Epithelial cell of prostate (primary cell): ENCODE data around the gene ZFHX3.

Experiments used
- DNase-seq: peaks from one replicate; pipeline ENCODE4 v3.0.0-alpha.2; 2011; ENCODE audit warnings: low read depth, low spot score
- H3K27ac ChIP-seq: fragments of 450-650 bp; 2 replicates; pipeline ENCODE4 v1.5.1; 2017; ENCODE audit warnings: mild to moderate bottlenecking

ZFHX3 gene

DNA sequence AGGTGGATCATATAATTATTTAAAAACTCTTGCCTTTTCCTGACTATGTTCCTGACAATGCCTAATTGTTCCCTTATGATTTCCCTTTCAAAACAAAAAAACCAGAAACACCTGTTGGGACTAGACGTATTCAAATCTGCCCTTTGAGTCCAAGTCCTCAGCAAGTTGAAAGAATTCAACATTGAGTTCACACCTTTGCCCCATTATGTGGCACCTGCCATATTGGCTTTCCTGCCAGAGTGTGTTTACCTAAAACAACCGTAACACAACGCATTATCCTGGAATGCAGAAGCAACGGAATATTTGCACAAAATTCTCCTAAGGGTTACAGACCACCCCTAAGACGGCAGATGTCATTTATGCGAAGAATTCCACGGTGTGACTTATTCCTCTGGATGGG, 105.9 kb downstream of the ZFHX3 start:
- no peak for DNase-seq
- no peak overlapping the region for H3K27ac ChIP-seq

GRCh38 chr16:72940886-72941285, 107.0 kb downstream of the ZFHX3 start:
- no peak for DNase-seq
- no peak overlapping the region for H3K27ac ChIP-seq

- peak overlapping the region; percentile 61 for H3K27ac ChIP-seq
Observed at GRCh38 chr16:72939247-72939646, 108.7 kb downstream of the ZFHX3 start.

GRCh38 chr16:72938795-72939164, 109.1 kb downstream of the ZFHX3 start:
- no peak for DNase-seq
- H3K27ac ChIP-seq = peak overlapping the region; percentile 61

More at GRCh38 chr16:72939247-72939646, 108.7 kb downstream of the ZFHX3 start:
- DNase-seq = no peak

GRCh38 chr16:72937916-72938794, 109.8 kb downstream of the ZFHX3 start:
- no peak for DNase-seq
- peak overlapping the region; percentile 61 for H3K27ac ChIP-seq

GRCh38 chr16:72937360-72937759, 110.6 kb downstream of the ZFHX3 start:
- no peak for DNase-seq
- H3K27ac ChIP-seq = no peak overlapping the region

DNA sequence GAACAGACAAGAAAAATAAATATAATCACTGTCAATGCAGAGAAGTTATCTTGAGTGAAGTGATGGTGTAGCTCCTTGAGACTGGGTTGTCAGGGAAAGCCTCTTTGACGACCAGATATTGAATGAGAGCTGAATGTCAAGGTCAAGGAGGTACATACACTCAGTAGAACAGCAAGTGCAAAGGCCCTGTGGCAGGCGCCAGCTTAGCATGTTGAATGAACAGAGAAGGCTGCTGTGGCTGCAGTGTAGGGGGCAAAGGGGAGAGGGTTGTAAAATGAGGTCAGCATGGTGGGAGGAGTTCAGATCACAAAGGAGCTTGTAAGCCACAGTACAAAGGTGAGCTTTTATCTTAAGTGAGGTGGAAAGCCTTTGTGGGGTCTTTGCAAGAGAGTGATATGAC, 111.5 kb downstream of the ZFHX3 start:
- DNase-seq = no peak
- H3K27ac ChIP-seq = no peak overlapping the region

DNA sequence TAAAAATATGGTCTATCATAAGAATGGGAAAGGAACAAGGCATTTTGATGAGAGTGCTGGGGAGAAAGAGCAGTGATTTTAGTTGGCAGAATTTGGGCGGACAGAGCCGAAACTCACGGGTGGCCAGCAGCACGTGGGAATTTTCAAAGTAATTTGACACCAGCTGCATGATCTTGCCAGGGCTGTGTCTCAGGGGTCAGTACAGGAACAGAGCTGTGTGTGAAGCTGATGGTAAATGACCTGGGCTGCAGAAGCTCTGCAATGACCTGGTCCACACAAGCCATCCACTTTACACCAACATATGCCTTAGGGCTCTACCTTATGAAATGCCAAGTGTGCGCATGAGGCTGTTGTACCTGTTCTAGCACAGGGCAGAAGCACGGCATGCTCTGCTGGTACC, 112.0 kb downstream of the ZFHX3 start:
- no peak overlapping the region for H3K27ac ChIP-seq
- no peak for DNase-seq

GRCh38 chr16:72934636-72935403, 113.1 kb downstream of the ZFHX3 start:
- no peak for DNase-seq
- H3K27ac ChIP-seq = no peak overlapping the region

DNA sequence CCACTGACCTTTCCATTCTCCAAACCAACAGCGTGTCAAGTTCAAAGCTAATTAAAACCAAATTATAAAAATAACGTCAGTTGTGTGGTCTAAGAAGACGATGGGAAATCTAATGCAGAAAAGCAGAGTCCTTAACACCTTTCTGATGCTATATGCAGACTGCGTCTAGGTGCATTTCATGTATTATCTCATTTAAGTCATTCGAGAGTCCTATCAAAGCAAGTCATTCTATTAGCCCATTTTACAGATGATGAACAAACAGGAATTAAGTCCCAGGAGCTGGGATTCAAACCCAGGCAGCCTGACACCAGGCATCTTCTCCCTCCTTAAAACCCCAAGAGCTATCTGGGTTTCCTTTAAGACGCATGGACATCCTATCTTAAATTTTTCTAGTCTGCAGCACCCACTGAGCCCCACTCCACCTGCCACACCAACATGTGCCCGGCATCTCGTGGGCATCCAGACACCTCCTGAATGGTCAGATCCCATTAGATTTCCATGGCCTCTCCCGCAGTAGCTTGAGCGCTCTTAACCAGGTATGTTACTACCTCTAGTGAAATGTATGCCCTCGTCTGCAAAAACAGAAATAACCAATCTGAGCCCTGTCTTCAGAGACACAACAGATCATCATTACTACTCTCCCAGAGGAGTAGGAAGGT, 115.1 kb downstream of the ZFHX3 start:
- no peak overlapping the region for H3K27ac ChIP-seq
- DNase-seq = no peak

DNA sequence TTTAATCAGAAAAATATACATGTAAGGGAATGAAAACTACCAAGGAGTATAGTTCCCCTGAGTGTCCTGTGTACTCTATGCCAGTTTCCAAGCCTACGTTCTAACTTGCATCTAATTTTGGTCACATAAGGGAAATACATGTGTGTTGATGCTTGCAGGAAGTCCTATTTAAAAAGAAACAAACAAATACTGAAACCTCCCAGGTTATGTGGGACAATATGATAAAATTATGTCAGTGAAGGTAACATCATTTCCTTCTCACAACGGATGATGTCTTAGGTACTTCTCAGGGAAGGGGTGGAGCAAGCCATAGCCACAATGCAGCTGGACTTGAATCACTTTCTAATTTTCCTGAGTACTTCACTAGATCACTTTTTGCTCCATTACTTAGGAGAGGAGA, 115.9 kb downstream of the ZFHX3 start:
- DNase-seq = no peak
- no peak overlapping the region for H3K27ac ChIP-seq

GRCh38 chr16:72930396-72930795, 117.5 kb downstream of the ZFHX3 start:
- no peak overlapping the region for H3K27ac ChIP-seq
- no peak for DNase-seq

GRCh38 chr16:72928090-72928981, 119.6 kb downstream of the ZFHX3 start:
- no peak overlapping the region for H3K27ac ChIP-seq
- no peak for DNase-seq

GRCh38 chr16:72927199-72928089, 120.5 kb downstream of the ZFHX3 start:
- H3K27ac ChIP-seq = peak overlapping the region; percentile 25
- DNase-seq = peak; percentile 90

DNA sequence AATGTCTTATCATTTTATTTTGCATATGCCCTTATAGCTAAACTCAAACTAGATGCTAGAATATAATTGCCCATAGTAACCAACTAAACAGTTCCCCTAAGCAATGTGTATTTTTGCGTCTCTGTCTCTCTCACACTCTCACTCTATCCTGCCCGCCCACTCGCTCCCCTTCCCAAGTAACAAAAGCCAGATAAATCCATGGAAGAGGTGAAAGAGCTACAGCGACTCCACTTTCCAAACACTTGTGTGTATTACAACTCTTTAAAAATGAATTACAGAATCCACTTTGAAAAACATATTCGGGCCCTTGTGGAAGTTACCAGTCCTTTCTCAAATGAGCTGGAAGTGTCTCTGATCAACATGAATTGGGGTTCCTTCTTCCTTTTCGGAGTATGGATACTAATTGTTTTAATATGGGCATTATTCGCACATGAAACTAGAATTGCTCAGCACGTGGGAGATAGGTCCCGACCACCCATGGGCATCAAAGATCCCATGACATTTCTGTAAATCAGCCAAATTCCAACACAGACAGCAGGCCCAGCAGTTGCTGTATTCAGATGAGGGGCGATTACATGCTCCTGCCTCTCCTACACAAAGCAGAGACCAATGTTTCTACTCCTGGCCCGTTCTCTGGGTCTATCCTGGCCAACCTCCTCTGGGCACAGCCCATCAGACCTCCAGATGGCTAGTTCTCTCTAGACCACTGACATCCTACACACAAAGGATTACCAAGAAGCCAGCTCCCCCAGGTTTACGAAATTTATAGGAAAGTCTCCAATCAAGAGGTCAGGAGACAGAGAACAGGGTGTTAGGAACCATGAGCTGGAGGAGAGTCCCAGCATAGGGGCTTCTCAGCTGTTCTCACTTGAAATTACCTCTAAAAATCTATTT, 121.5 kb downstream of the ZFHX3 start:
- no peak for DNase-seq
- no peak overlapping the region for H3K27ac ChIP-seq

- DNase-seq = no peak
- H3K27ac ChIP-seq = no peak overlapping the region
Observed at GRCh38 chr16:72925631-72925979, 122.3 kb downstream of the ZFHX3 start.

DNA sequence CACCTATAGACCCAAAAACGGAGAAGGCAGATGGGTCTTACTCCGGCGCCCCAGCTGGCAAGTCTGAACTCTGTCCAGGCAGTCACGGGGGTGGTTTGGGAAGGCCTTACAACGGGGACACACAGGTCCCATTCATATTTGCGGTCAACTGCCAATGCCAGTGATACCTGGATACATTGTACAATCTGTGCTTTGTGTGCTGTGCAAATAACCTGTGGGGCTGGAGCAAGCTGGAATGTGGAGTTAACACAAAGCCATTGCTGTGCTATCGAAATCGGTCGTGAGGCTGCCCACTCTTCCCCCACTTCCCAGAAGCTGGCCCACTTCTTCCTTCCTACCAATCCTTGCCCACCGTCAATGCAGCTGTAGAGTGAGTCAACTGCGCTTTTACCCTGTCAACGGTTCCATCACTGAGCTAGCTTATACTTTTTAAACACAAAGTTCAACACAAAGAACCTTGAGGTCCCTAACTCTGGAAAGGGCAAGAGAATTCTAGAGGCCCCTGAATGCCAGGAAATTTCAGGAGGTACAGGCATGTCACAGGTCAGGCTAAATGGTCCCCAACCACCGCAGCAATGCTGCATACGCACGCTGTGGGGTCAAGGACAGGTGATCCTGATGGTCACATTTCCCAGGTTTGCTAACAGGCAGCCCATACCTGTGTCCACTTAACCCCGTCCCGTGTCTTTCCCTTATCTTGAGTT, 122.8 kb downstream of the ZFHX3 start:
- no peak for DNase-seq
- no peak overlapping the region for H3K27ac ChIP-seq

DNA sequence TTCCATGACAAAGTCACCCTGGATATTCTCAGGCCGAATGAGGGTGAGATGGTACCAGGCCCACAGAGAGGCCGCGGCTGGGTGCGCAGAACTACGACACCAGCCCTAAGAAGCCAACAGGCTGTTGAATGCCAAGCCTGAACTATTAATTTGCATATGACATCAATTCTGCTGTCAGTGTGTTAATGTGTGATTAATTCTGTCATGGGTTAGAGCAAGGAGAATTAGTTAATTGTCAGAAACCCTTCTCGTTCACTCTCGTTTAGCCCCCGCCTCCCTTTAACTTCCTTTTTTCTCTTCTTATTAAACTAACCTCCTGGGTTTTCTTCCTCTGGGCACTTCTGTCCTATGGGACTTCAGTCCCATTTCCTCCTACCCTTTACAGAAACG, 123.4 kb downstream of the ZFHX3 start:
- no peak for DNase-seq
- H3K27ac ChIP-seq = no peak overlapping the region
